ENCODE measurements around the gene HAPLN3. TPM values are rescaled to one million over a fixed set of nuclear protein-coding genes. Genes with fewer than 3 reads are reported as not detected.

HAPLN3 gene
- polyA plus RNA-seq, 1 of the 3 experiments (the other 2 are of a cell fraction), result 9.7 TPM

DNA sequence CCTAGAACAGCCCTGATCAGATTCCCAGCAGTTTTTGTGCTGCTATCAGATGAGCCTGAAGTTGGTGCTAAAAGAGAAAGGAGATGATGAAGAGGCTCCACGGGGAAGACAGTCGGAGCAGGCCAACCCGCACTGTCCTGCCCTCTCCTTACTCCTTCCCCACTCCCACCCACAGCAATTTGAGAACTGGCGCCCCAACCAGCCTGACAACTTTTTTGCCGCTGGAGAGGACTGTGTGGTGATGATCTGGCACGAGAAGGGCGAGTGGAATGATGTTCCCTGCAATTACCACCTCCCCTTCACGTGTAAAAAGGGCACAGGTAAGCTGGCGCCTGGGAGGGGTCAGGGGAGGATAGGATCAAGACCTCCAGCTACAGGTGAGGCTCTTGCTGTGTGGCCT is 22.6 kb downstream of the HAPLN3 start:
- no peak overlapping the region for H3K9ac ChIP-seq
- CTCF ChIA-PET, result interaction anchor here (0.9 to 2.9 kb wide), 2 partner anchors 22 to 215 kb away, joined by 3 to 11 read pairs; no protein-coding TSS in a partner anchor
- POLR2A ChIA-PET, result no interaction called here
- peaks cover 14% of the 10 kb centered on the region; the same call in 1 of the 2 replicates for H3K27me3 ChIP-seq (ENCODE audit: insufficient read depth)
- H3K36me3 ChIP-seq (replicated peaks in 1 of 2; ENCODE audit: control insufficient read depth in 1 of 2, insufficient read depth in 2 of 2, low read length in 1 of 2), result no peaks in the 10 kb centered on the region
- no peak for DNase-seq
- H2AFZ ChIP-seq (ENCODE audit: low read depth), result no peak overlapping the region
- no peaks in the 10 kb centered on the region for H3K9me3 ChIP-seq
- H4K20me1 ChIP-seq (ENCODE audit: insufficient read depth), result no peaks in the 10 kb centered on the region
- no peak overlapping the region for H3K4me3 ChIP-seq (ENCODE audit: low read depth in 2 of 2, low read length in 1 of 2)
- no peaks in the 10 kb centered on the region for H3K79me2 ChIP-seq (ENCODE audit: insufficient read depth)
- H3K9me2 ChIP-seq, result no peaks in the 10 kb centered on the region
- no peak overlapping the region for H3K4me2 ChIP-seq
- 50% methylated on average over 9 of the region's 9 CpGs for WGBS (ENCODE audit: low lambda C conversion rate)
- no peaks in the 10 kb centered on the region for H3F3A ChIP-seq (replicated peaks; ENCODE audit: insufficient read depth)
- no peak overlapping the region for H3K27ac ChIP-seq (ENCODE audit: low read depth in 2 of 2, low read length in 1 of 2)
- H3K4me1 ChIP-seq (ENCODE audit: control insufficient read depth in 1 of 2, insufficient read depth in 2 of 2, low read depth in 1 of 2, low read length in 1 of 2), result no peaks in the 10 kb centered on the region
- no peak for TF ChIP-seq YY1 (IDR thresholded peaks at IDR 0.05; ENCODE audit: low read depth)
- no peak for TF ChIP-seq EZH2phosphoT487 (IDR thresholded peaks at IDR 0.05; ENCODE audit: borderline replicate concordance, low read depth)
- TF ChIP-seq CHD2 (IDR thresholded peaks at IDR 0.05; ENCODE audit: low read length, partially characterized antibody), result no peak
- no peak for TF ChIP-seq NFIC (IDR thresholded peaks at IDR 0.05; ENCODE audit: borderline replicate concordance)
- TF ChIP-seq FOSL2 (IDR thresholded peaks at IDR 0.05; ENCODE audit: borderline replicate concordance, low read depth), result no peak
- no peak for TF ChIP-seq MAX (IDR thresholded peaks at IDR 0.05; ENCODE audit: low read depth)
- TF ChIP-seq TCF12 (IDR thresholded peaks at IDR 0.05), result no peak
- no peak for TF ChIP-seq NRF1 (IDR thresholded peaks at IDR 0.05; ENCODE audit: low read depth, low read length)
- TF ChIP-seq ZBTB33 (IDR thresholded peaks at IDR 0.05; ENCODE audit: borderline replicate concordance, low read depth), result no peak
- TF ChIP-seq RXRA (IDR thresholded peaks at IDR 0.05; ENCODE audit: borderline replicate concordance, low read depth), result no peak
- no peak for TF ChIP-seq ELF1 (IDR thresholded peaks at IDR 0.05)

GRCh38 chr15:88872106-88872505 is 23.2 kb downstream of the HAPLN3 start:
- Histone ChIP-seq H2AFZ (ENCODE audit: low read depth) (no peak overlapping the region), H4K20me1 (ENCODE audit: insufficient read depth) (no peaks in the 10 kb centered on the region), H3K9me2 (no peaks in the 10 kb centered on the region), H3K27ac (ENCODE audit: low read depth in 2 of 2, low read length in 1 of 2) (no peak overlapping the region), H3K4me3 (ENCODE audit: low read depth in 2 of 2, low read length in 1 of 2) (no peak overlapping the region), H3F3A (replicated peaks; ENCODE audit: insufficient read depth) (no peaks in the 10 kb centered on the region), H3K9ac (no peak overlapping the region), H3K36me3 (replicated peaks in 1 of 2; ENCODE audit: control insufficient read depth in 1 of 2, insufficient read depth in 2 of 2, low read length in 1 of 2) (no peaks in the 10 kb centered on the region), H3K4me2 (no peak overlapping the region), H3K27me3 (ENCODE audit: insufficient read depth) (peaks cover 14% of the 10 kb centered on the region; the same call in 1 of the 2 replicates), H3K9me3 (no peaks in the 10 kb centered on the region), H3K79me2 (ENCODE audit: insufficient read depth) (no peaks in the 10 kb centered on the region), H3K4me1 (ENCODE audit: control insufficient read depth in 1 of 2, insufficient read depth in 2 of 2, low read depth in 1 of 2, low read length in 1 of 2) (no peaks in the 10 kb centered on the region)
- TF ChIP-seq MAX (IDR thresholded peaks at IDR 0.05; ENCODE audit: low read depth) (no peak), RFX5 (IDR thresholded peaks at IDR 0.05; ENCODE audit: low read length) (no peak), NRF1 (IDR thresholded peaks at IDR 0.05; ENCODE audit: low read depth, low read length) (no peak), PBX3 (IDR thresholded peaks at IDR 0.05) (no peak)
- TF ChIP-seq, protein P1, sequence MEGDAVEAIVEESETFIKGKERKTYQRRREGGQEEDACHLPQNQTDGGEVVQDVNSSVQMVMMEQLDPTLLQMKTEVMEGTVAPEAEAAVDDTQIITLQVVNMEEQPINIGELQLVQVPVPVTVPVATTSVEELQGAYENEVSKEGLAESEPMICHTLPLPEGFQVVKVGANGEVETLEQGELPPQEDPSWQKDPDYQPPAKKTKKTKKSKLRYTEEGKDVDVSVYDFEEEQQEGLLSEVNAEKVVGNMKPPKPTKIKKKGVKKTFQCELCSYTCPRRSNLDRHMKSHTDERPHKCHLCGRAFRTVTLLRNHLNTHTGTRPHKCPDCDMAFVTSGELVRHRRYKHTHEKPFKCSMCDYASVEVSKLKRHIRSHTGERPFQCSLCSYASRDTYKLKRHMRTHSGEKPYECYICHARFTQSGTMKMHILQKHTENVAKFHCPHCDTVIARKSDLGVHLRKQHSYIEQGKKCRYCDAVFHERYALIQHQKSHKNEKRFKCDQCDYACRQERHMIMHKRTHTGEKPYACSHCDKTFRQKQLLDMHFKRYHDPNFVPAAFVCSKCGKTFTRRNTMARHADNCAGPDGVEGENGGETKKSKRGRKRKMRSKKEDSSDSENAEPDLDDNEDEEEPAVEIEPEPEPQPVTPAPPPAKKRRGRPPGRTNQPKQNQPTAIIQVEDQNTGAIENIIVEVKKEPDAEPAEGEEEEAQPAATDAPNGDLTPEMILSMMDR (IDR thresholded peaks at IDR 0.05), result no peak
- TF ChIP-seq, protein P2, sequence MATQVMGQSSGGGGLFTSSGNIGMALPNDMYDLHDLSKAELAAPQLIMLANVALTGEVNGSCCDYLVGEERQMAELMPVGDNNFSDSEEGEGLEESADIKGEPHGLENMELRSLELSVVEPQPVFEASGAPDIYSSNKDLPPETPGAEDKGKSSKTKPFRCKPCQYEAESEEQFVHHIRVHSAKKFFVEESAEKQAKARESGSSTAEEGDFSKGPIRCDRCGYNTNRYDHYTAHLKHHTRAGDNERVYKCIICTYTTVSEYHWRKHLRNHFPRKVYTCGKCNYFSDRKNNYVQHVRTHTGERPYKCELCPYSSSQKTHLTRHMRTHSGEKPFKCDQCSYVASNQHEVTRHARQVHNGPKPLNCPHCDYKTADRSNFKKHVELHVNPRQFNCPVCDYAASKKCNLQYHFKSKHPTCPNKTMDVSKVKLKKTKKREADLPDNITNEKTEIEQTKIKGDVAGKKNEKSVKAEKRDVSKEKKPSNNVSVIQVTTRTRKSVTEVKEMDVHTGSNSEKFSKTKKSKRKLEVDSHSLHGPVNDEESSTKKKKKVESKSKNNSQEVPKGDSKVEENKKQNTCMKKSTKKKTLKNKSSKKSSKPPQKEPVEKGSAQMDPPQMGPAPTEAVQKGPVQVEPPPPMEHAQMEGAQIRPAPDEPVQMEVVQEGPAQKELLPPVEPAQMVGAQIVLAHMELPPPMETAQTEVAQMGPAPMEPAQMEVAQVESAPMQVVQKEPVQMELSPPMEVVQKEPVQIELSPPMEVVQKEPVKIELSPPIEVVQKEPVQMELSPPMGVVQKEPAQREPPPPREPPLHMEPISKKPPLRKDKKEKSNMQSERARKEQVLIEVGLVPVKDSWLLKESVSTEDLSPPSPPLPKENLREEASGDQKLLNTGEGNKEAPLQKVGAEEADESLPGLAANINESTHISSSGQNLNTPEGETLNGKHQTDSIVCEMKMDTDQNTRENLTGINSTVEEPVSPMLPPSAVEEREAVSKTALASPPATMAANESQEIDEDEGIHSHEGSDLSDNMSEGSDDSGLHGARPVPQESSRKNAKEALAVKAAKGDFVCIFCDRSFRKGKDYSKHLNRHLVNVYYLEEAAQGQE (IDR thresholded peaks at IDR 0.05; ENCODE audit: low read depth, low read length), result no peak
- CTCF ChIA-PET, result interaction anchor here (0.9 to 2.9 kb wide), 3 partner anchors 22 to 214 kb away, joined by 3 to 11 read pairs (median 4); no protein-coding TSS in a partner anchor
- DNase-seq, result no peak
- POLR2A ChIA-PET, result no interaction called here
- WGBS (ENCODE audit: low lambda C conversion rate), result 32% methylated on average over 6 of the region's 6 CpGs

Measured in SK-N-SH (cell line).